ENCODE measurements around the gene AFF2.

The AFF2 gene

DNA sequence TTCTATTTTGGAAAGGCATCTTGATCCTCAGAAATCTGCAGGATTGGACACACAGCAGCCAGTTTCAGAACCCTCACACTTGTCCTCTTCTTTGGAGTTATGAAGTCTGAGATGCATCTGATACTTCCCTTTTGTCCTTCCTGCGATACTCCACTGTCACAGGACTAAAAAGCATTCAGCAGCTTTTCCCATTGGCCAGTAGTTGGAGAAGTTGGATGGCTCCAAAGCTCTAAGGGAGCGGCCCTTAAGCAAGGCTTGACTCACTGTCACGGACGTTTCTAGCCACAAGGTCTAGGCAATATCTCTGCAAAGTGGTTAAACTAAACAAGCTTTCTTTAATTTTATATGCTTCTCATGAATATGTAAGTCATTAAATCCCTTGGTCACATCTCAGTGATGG, 417.0 kb downstream of the AFF2 start:
- TF ChIP-seq, protein P1, sequence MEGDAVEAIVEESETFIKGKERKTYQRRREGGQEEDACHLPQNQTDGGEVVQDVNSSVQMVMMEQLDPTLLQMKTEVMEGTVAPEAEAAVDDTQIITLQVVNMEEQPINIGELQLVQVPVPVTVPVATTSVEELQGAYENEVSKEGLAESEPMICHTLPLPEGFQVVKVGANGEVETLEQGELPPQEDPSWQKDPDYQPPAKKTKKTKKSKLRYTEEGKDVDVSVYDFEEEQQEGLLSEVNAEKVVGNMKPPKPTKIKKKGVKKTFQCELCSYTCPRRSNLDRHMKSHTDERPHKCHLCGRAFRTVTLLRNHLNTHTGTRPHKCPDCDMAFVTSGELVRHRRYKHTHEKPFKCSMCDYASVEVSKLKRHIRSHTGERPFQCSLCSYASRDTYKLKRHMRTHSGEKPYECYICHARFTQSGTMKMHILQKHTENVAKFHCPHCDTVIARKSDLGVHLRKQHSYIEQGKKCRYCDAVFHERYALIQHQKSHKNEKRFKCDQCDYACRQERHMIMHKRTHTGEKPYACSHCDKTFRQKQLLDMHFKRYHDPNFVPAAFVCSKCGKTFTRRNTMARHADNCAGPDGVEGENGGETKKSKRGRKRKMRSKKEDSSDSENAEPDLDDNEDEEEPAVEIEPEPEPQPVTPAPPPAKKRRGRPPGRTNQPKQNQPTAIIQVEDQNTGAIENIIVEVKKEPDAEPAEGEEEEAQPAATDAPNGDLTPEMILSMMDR (IDR thresholded peaks at IDR 0.05) = no peak
- Histone ChIP-seq H3K9me3 (no peaks in the 10 kb centered on the region), H3K36me3 (no peaks in the 10 kb centered on the region), H3K4me3 (ENCODE audit: low read depth in 1 of 2, low read length in 1 of 2) (no peak overlapping the region), H3K27ac (no peak overlapping the region), H3K27me3 (no peaks in the 10 kb centered on the region), H3K4me1 (ENCODE audit: control insufficient read depth in 1 of 2, insufficient read depth in 1 of 2, low read depth in 1 of 2, low read length in 1 of 2) (peaks cover 0 to 3% of the 10 kb centered on the region in 2 experiments)

DNA sequence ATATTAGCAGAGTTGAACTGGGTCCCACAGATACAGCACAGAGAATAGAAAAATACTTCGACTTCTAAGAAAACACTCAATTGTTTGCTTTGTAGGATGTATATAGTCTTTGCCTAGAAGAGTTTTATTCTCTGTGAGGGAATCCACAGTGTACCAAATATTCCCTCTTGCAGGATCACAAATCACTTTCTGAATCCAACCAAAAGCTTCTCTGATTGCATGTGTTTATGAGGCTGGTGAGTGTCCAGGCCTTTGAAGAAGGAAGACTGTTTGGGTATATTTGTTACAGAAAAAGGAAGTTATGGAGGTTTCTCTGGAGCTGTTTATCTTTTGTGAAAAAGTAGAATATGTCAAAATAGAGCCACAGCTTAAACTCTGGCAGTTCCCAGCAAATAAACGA, 423.2 kb downstream of the AFF2 start:
- Histone ChIP-seq H3K9me3 (no peaks in the 10 kb centered on the region), H3K4me3 (ENCODE audit: low read depth in 1 of 2, low read length in 1 of 2) (no peak overlapping the region), H3K27me3 (no peaks in the 10 kb centered on the region), H3K36me3 (no peaks in the 10 kb centered on the region), H3K4me1 (ENCODE audit: control insufficient read depth in 1 of 2, insufficient read depth in 1 of 2, low read depth in 1 of 2, low read length in 1 of 2) (no peaks in the 10 kb centered on the region), H3K27ac (no peak overlapping the region)
- TF ChIP-seq, protein P1 (IDR thresholded peaks at IDR 0.05) = no peak

DNA sequence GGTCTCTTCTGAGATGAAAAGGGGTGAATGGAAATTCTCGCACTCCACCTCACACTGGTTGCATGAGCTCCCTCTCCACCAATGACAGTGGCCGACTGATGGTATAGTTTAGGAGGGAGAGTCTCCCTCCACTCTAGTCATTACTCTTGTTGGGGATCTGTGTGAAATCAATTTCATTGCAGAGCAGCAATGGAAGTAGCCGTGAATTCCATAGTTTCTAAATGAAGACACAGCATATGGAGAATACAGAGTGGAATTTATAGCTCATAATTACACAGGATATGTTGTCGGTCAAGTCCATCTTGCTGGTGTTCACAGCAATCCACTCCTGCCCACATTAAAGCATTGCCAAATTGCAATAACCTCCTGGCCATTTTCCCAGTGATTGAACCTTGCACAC, 426.0 kb downstream of the AFF2 start:
- Histone ChIP-seq H3K9me3 (no peaks in the 10 kb centered on the region), H3K4me1 (ENCODE audit: control insufficient read depth in 1 of 2, insufficient read depth in 1 of 2, low read depth in 1 of 2, low read length in 1 of 2) (no peaks in the 10 kb centered on the region), H3K4me3 (ENCODE audit: low read depth in 1 of 2, low read length in 1 of 2) (no peak overlapping the region), H3K27ac (no peak overlapping the region), H3K27me3 (no peaks in the 10 kb centered on the region), H3K36me3 (no peaks in the 10 kb centered on the region)
- TF ChIP-seq, protein P1 (IDR thresholded peaks at IDR 0.05) = no peak

DNA sequence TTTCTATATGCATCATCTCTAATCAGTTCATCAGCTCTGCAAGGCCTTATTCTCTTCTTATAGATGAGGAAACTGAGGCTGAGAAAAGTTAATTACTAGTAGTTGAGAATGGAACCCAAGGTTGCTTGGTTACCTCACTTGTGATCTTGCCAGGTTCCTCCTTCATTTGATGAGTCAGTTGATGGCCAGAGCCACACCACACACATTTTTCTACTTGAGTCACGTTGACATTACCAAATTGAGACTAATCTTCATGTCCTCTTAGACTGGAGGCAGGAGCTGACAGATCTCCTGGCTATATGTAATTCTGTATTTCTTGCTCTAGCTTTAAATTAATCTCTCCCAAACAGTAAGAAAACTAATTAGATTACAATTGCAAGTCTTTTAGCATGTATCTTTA, 428.4 kb downstream of the AFF2 start:
- TF ChIP-seq, protein P1 (IDR thresholded peaks at IDR 0.05) = no peak

GRCh38 chrX:148929686-148930085, 429.3 kb downstream of the AFF2 start:
- H3K4me1 ChIP-seq (ENCODE audit: control insufficient read depth in 1 of 2, insufficient read depth in 1 of 2, low read depth in 1 of 2, low read length in 1 of 2) = no peaks in the 10 kb centered on the region
- TF ChIP-seq, protein P1 (IDR thresholded peaks at IDR 0.05) = no peak
- no peaks in the 10 kb centered on the region for H3K27me3 ChIP-seq
- no peaks in the 10 kb centered on the region for H3K36me3 ChIP-seq
- H3K9me3 ChIP-seq = no peaks in the 10 kb centered on the region
- no peak overlapping the region for H3K4me3 ChIP-seq (ENCODE audit: low read depth in 1 of 2, low read length in 1 of 2)
- H3K27ac ChIP-seq = no peak overlapping the region

More for the DNA sequence above, 428.4 kb downstream of the AFF2 start:
- Histone ChIP-seq H3K4me1 (ENCODE audit: control insufficient read depth in 1 of 2, insufficient read depth in 1 of 2, low read depth in 1 of 2, low read length in 1 of 2) (no peaks in the 10 kb centered on the region), H3K9me3 (no peaks in the 10 kb centered on the region), H3K4me3 (ENCODE audit: low read depth in 1 of 2, low read length in 1 of 2) (no peak overlapping the region), H3K27ac (no peak overlapping the region), H3K27me3 (no peaks in the 10 kb centered on the region), H3K36me3 (no peaks in the 10 kb centered on the region)

GRCh38 chrX:148930206-148930729, 429.9 kb downstream of the AFF2 start:
- H3K36me3 ChIP-seq = no peaks in the 10 kb centered on the region
- H3K9me3 ChIP-seq = no peaks in the 10 kb centered on the region
- H3K4me3 ChIP-seq (ENCODE audit: low read depth in 1 of 2, low read length in 1 of 2) = no peak overlapping the region
- no peaks in the 10 kb centered on the region for H3K27me3 ChIP-seq
- TF ChIP-seq, protein P1 (IDR thresholded peaks at IDR 0.05) = no peak
- H3K4me1 ChIP-seq (ENCODE audit: control insufficient read depth in 1 of 2, insufficient read depth in 1 of 2, low read depth in 1 of 2, low read length in 1 of 2) = no peaks in the 10 kb centered on the region
- no peak overlapping the region for H3K27ac ChIP-seq
